Left kidney (tissue), 2 donors: ENCODE measurements around the gene BRD9. TPM values are rescaled to one million over a fixed set of nuclear protein-coding genes. Genes with fewer than 3 reads are reported as not detected.
A peak's percentile ranks its signal among the peaks of the same experiment; 100 is the strongest.
"Not testable (repeated sequence)": the region's sequence is repeated elsewhere in the genome, so short reads cannot be mapped to it uniquely, and the experiment has no call there.

Experiments used
- DNase-seq: peaks from one replicate; pipeline ENCODE4 v3.0.0-alpha.2; 2013
- polyA plus RNA-seq: library from polyadenylated mRNA; unstranded; fragments of 120-200 nt; gene quantifications from one replicate; pipeline ENCODE4 v1.2.1, GENCODE V29; 2013; ENCODE audit not compliant: insufficient read length

BRD9 gene
- polyA plus RNA-seq, 1 donor, result 47.5 TPM

DNA sequence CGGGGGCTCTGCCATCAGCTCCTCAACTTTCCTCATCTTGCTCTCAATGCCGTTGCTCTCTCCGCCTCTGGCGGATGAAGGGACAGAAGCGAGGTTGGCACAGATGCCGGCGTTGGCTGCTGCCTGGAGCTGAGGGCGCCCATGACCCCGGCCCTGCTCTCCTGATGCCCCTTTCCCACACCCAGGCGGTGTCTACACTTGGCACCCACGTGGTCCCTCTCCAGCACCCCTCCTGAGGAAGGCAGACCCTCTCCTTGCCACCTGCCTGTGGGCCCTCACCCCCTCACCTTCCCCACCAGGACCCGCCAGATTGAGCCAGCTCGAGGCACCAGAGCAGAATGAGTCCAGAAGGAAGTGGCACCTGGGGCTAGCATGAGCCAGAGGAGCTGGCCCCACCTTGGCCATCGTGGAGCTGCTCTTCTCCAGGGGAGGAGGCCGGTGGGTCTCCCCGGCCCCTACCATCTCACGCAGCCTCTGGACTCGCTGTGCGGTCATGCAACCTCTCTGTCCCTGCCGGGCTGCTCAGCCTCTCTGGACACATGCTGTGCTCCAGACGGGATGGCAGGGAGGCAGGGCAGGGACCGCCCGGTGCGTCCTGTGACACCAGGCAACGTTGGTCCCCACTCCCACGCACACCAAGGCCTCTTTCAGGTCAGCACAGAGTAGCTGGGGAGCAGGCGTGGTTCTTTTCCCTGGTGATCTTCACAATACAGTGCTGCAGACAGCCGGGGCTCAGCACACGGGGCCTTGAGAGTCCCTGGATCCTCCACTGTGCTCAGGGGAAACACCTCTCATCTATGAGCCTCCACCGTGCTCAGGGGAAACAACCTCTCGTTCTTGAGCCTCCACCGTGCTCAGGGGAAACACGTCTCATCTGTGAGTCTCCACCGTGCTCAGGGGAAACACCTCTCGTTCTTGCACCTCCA lies 46.7 kb downstream of the BRD9 start:
- DNase-seq, result not testable (repeated sequence)

- DNase-seq, result not testable (repeated sequence)
Observed at GRCh38 chr5:845031-845675, 47.4 kb downstream of the BRD9 start.

DNA sequence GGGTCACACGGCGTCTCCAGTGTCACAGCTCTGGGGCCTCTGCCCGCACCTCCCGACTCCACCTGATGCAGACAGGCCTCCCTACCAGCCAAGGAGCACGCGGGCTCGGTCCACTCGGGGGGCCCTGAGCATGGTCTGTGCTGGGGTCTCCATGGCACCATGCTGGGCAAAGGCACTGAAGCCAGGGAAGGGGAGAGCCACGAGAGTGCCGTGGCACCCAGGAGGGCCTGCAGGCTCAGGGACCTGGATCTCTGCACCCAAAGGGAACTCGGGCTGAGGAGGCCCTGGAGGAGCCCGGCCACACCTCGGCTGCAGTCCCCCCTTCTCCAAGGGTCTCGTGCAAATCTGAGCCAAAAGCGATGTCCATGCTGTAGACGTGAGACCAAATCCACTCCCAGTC lies 48.2 kb downstream of the BRD9 start:
- DNase-seq, result not testable (repeated sequence)

GRCh38 chr5:843926-844325 lies 48.7 kb downstream of the BRD9 start:
- not testable (repeated sequence) for DNase-seq

- DNase-seq, result not testable (repeated sequence)
Observed at GRCh38 chr5:843371-843770, 49.2 kb downstream of the BRD9 start.

DNA sequence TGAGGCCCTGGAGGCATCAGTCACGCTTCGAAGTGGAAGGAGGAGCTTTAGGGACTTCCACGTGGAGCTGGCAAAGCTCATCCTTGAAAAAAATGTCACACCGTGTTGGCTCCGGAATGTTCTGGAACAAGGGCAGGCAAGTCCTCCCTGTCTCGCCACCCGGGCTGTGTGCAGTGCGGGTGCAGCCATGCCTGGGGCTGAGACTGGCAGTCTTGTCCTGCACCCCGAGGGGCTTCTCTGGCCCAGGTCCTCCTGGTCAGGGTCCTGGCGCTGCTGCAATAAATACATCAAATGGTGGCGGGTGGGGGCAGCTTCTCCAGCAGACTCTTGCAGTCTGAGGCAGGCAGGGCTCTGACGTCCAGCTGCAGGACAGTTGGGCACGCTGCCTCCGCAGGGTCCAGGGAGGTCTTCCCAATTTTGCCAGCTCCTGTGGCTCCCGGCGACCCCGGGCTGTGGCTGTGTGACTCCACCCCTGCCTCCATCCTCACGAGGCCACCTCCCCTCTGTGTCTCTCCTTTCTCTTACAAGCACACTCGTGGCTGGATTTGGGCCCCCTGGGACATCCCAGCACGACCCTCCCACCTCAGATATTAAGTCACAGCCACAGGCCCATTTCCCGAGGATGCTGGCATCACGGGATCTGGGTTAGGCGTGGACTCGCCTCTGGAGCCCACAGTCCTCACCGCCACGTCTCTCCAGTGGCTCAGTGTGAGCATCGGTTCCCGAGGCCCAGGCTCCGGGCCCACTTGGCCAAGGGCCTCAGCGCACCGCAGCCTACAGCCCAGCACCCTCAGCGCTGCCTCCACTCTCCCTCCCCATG lies 50.0 kb downstream of the BRD9 start:
- not testable (repeated sequence) for DNase-seq

DNA sequence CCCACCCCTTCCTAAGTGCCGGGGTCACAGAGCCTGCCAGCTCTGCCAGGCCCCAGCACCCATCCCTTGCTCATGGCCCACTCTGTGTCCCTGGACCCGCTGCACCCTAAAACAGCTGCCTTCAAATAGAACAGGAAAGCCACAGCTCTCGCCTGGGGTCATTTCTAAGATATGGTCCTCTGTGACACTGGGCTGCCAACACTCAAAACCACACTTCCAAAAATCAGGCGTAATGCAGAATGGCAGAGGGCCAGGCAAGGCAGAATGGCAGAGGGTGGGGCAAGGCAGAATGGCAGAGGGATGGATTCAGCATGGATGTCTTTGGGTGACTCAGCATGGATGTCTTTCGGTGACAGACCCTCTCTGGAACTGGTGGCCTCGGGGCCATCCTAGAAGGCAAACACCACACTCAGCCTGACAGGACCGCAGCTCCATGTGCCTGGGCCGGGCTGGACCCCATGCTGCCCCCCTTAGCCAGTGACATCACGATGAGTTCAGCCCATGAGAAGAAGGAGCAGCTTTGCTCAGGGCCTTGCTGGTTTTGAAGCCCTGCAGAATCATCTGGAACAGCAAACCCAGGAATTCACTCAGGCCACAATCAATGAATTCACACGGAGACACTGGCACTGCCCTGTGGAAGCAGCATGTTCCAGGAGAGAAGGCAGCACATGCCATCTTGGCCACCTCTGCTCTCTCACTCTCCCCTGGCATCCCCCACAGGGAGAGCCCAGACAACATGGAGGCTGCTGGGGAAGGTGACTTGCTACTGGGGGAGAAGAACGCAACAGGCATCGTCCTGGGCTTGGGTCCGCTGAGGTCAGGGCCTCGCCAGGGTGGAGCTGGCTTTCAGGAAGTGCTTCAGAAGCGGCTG lies 50.8 kb downstream of the BRD9 start:
- DNase-seq, result not testable (repeated sequence)

DNA sequence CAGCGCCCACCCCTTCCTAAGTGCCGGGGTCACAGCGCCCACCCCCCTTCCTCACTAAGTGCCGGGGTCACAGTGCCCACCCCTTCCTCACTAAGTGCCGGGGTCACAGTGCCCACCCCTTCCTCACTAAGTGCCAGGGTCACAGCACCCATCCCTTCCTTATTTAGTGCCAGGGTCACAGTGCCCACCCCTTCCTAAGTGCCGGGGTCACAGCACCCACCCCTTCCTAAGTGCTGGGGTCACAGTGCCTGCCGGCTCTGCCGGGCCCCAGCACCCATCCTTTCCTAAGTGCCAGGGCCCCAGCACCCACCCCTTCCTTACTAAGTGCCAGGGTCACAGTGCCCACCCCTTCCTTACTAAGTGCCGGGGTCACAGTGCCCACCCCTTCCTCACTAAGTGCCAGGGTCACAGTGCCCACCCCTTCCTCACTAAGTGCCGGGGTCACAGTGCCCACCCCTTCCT lies 51.6 kb downstream of the BRD9 start:
- DNase-seq, result not testable (repeated sequence)

DNA sequence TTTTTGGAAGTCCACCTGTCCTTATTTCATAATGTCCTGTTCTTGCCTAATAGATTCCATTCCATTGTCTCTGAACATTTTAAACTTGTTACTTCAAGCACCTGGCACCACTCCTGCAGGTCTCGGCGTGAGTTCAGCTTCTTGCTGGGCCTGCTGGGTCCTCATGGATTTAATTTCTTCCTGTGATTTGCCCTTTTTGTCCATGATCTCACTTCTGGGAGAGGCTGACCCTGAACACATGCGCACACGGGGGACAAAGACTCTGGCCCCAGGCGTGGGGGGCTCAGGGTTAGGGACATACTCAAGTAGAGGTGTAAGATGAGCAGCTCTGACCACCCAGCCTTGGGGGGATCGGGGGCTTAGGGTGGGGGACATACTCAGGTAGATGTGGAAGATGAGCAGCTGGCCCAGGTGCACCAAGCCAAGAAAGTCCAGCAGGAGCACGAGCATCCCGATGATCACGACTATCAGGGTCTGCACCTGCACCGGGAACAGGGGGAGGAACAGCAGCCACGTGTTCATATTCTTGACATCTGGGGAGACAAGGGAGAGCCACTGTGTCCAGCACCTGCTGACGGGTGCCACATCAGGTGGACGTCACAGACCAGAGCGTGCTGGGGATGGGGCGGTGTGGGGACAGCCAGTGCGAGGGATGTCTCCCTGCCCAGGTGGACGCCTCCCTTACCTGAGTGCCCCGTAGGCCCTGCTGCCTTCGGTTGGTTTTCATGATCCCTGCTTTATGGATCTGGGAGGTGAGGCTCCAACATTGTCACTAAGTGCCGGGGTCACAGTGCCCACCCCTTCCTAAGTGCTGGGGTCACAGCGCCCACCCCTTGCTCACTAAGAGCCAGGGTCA lies 52.3 kb downstream of the BRD9 start:
- not testable (repeated sequence) for DNase-seq

GRCh38 chr5:838431-838851 lies 54.2 kb downstream of the BRD9 start:
- not testable (repeated sequence) for DNase-seq

DNA sequence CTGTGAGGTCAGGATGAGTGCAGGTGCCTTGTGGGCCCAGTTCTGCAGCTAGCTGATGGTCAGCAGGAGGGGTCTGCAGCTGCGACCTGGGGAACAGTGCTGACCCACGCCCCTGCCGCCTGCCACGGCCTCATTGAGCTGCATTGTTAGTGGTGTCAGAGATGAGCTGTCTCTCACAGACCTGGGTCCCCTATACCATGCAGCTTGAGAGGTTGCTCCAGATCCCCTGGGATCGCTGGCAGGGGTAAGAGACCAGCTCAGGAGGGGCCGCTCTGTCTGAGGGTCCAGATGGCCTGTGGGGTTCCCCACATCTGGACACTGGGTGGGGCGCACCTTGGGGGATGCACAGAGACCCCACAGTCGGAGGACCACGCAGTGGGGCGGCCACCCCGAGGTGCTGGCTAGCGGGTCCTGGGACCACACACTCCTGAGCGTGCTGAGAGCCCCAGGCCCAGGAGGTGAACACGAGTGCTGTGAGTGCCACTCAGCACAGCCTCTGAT lies 54.9 kb downstream of the BRD9 start:
- DNase-seq, result not testable (repeated sequence)

DNA sequence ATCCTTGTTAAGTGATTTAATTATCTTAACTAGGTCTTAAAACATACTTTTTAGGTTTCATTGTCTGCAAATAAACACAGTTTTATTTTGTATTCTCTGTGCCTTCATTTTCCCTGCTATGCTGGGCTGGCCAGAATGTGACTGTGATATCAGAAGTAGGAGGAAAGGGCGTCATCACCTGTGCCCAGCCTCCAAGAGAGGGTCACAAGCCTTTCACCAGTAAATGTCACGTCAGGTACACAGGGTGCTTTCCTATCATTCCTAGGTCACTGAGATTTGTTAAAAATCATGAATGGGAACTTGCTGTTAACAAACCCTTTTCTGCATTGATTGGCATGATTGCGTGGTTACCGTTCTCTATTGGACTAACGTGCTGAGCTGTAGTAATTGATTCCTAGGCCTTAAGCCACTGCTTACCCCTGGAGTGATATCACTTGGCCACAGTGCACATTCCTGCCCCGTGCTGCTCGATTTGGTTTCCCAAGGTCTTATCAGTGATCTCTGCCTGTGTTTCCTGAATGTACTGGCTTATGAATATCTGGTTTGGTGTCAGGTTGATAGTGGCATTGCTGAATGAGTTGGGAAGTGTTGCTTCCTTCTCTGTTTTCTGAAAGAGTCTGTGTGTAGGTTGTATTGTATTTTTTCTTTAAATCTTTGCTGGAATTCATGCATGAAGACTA lies 56.5 kb downstream of the BRD9 start:
- not testable (repeated sequence) for DNase-seq

DNA sequence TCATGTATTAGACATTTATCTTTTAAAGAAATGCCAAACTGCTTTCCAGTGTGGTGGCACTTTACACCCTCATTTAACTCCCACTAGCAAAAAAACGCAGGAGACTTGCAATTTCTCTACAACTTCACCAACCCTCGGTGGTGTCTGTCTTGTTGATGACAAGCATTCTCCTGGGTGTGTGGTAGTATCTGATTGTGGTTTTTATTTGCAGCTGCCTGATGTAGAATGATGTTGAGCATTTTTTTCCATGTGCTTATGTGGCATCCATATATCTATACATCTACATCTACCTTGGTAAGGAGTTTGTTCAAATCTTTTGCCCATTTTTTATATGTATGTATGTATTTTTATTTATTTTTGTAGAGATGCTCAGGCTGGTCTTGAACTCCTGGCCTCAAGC lies 58.6 kb downstream of the BRD9 start:
- DNase-seq, result not testable (repeated sequence)

DNA sequence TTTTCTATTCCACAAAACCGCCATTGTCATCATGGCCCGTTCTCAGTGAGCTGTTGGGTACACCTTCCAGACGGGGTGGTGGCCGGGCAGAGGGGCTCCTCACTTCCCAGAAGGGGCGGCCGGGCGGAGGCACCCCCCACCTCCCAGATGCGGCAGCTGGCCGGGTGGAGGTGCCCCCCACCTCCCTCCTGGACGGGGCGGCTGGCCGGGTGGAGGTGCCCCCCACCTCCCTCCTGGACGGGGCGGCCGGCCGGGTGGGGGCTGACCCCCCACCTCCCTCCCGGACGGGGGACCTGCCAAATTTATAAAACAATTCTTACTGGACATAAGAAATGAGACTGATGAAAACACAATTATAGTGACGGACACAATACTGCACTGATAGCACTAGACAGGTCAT lies 64.4 kb downstream of the BRD9 start:
- DNase-seq, result not testable (repeated sequence)

GRCh38 chr5:825544-825943 lies 67.1 kb downstream of the BRD9 start:
- DNase-seq, result peak; percentile 6

GRCh38 chr5:821504-821903 lies 71.1 kb downstream of the BRD9 start:
- no peak for DNase-seq

- no peak for DNase-seq
Observed at GRCh38 chr5:820245-820644, 72.4 kb downstream of the BRD9 start.

GRCh38 chr5:819078-819477 lies 73.5 kb downstream of the BRD9 start:
- DNase-seq, result no peak

GRCh38 chr5:816176-816575 lies 76.4 kb downstream of the BRD9 start:
- DNase-seq, result no peak
